WTC11 (cell line): ENCODE data around the gene SELENOF. TPM values are rescaled to one million over a fixed set of nuclear protein-coding genes. Genes with fewer than 3 reads are reported as not detected.
A peak's percentile ranks its signal among the peaks of the same experiment; 100 is the strongest.

Experiments used
- ATAC-seq: fragments of 200-7000 bp; cut with Tn5 transposase; 2 replicates; pipeline ENCODE4 v1.10.0; 2021; ENCODE audit warnings: mild to moderate bottlenecking, moderate library complexity
- CTCF ChIA-PET: fragments of 300-600 bp; sonication (Branson Sonifier 250); formaldehyde crosslinking; loops from one replicate; lab custom pipeline; 2021; ENCODE audit warnings: antibody characterized with exemption; lab: Charles Lee
- POLR2A ChIA-PET: fragments of 350-600 bp; sonication (Branson Sonifier 250); formaldehyde crosslinking; loops from one replicate; lab custom pipeline; 2021; ENCODE audit warnings: antibody characterized with exemption; lab: Charles Lee
- DNase-seq: peaks from one replicate; pipeline ENCODE4 v3.0.0; 2021; ENCODE audit warnings: low spot score
- H3K27ac Mint-ChIP-seq: 2 replicates; pipeline ENCODE4 v1.8.0; 2021; ENCODE audit warnings: mixed read lengths
- H3K27me3 Mint-ChIP-seq: 2 replicates; pipeline ENCODE4 v1.8.0; 2021; ENCODE audit warnings: low read depth, mild to moderate bottlenecking, moderate library complexity, mixed read lengths
- H3K36me3 Mint-ChIP-seq: 2 replicates; pipeline ENCODE4 v1.8.0; 2021; ENCODE audit warnings: mixed read lengths
- H3K4me1 Mint-ChIP-seq: 2 replicates; pipeline ENCODE4 v1.8.0; 2022; ENCODE audit warnings: mixed read lengths
- H3K4me3 Mint-ChIP-seq: 2 replicates; pipeline ENCODE4 v1.8.0; 2021; ENCODE audit warnings: mild to moderate bottlenecking, moderate library complexity, mixed read lengths
- H3K9me3 Mint-ChIP-seq: 2 replicates; pipeline ENCODE4 v1.8.0; 2021; ENCODE audit warnings: mixed read lengths
- AFF4 ChIP-seq: sonication (generic); formaldehyde crosslinking; IDR thresholded peaks from 2 replicates; pipeline ENCODE4 v1.8.1; 2023; ENCODE audit warnings: mild to moderate bottlenecking, missing genetic modification reagents, borderline replicate concordance
- AR ChIP-seq: fragments of 250-450 bp; sonication (Bioruptor Pico); IDR thresholded peaks from 2 replicates; pipeline ENCODE4 v1.9.0; 2021; ENCODE audit warnings: mild to moderate bottlenecking
- CBFB ChIP-seq: sonication (generic); formaldehyde crosslinking; IDR thresholded peaks from 2 replicates; pipeline ENCODE4 v1.8.1; 2022; ENCODE audit warnings: mild to moderate bottlenecking, low read depth, missing genetic modification reagents
- E2F4 ChIP-seq: sonication (generic); formaldehyde crosslinking; IDR thresholded peaks from 2 replicates; pipeline ENCODE4 v1.8.1; 2022; ENCODE audit warnings: low read depth, mild to moderate bottlenecking, moderate library complexity, missing genetic modification reagents, borderline replicate concordance
- FOXJ3 ChIP-seq: sonication (generic); formaldehyde crosslinking; IDR thresholded peaks from 2 replicates; pipeline ENCODE4 v1.9.0; 2021; ENCODE audit warnings: missing genetic modification reagents, mild to moderate bottlenecking, borderline replicate concordance
- FOXK1 ChIP-seq: sonication (generic); formaldehyde crosslinking; IDR thresholded peaks from 2 replicates; pipeline ENCODE4 v1.8.0; 2022; ENCODE audit warnings: mild to moderate bottlenecking, moderate library complexity, missing genetic modification reagents
- FOXP1 ChIP-seq: sonication (generic); formaldehyde crosslinking; IDR thresholded peaks from 2 replicates; pipeline ENCODE4 v1.8.0; 2022; ENCODE audit warnings: missing genetic modification reagents, mild to moderate bottlenecking, moderate library complexity, borderline replicate concordance
- GABPB1 ChIP-seq: sonication (generic); formaldehyde crosslinking; IDR thresholded peaks from 2 replicates; pipeline ENCODE4 v1.8.1; 2023; ENCODE audit warnings: mild to moderate bottlenecking, missing genetic modification reagents
- KAT7 ChIP-seq: sonication (generic); formaldehyde crosslinking; IDR thresholded peaks from 2 replicates; pipeline ENCODE4 v1.8.1; 2023; ENCODE audit warnings: missing genetic modification reagents, mild to moderate bottlenecking, borderline replicate concordance
- MXD4 ChIP-seq: fragments of 250-450 bp; sonication (Bioruptor Pico); IDR thresholded peaks from 2 replicates; pipeline ENCODE4 v1.8.0; 2021; ENCODE audit warnings: mild to moderate bottlenecking, moderate library complexity, borderline replicate concordance
- NR1H2 ChIP-seq: sonication (generic); formaldehyde crosslinking; IDR thresholded peaks from 2 replicates; pipeline ENCODE4 v1.9.0; 2021; ENCODE audit warnings: mild to moderate bottlenecking, moderate library complexity, missing genetic modification reagents
- PRRX2 ChIP-seq: fragments of 250-450 bp; sonication (Bioruptor Pico); IDR thresholded peaks from 2 replicates; pipeline ENCODE4 v1.8.0; 2021; ENCODE audit warnings: mild to moderate bottlenecking
- SMAD3 ChIP-seq: sonication (generic); formaldehyde crosslinking; IDR thresholded peaks from 2 replicates; pipeline ENCODE4 v1.8.0; 2022; ENCODE audit warnings: missing genetic modification reagents, mild to moderate bottlenecking, borderline replicate concordance
- TEAD4 ChIP-seq: sonication (generic); formaldehyde crosslinking; IDR thresholded peaks from 2 replicates; pipeline ENCODE4 v1.8.0; 2022; ENCODE audit warnings: mild to moderate bottlenecking, missing genetic modification reagents
- ZBTB21 ChIP-seq: sonication (generic); formaldehyde crosslinking; IDR thresholded peaks from 2 replicates; pipeline ENCODE4 v1.8.1; 2023; ENCODE audit warnings: mild to moderate bottlenecking, missing genetic modification reagents, borderline replicate concordance
- ZNF512 ChIP-seq: sonication (generic); formaldehyde crosslinking; IDR thresholded peaks from 2 replicates; pipeline ENCODE4 v1.8.1; 2022; ENCODE audit warnings: missing genetic modification reagents, borderline replicate concordance
- total RNA-seq: library from RNA; stranded (reverse); gene quantifications from 3 replicates; pipeline ENCODE4 v1.2.3, GENCODE V29; 2021
- TF ChIP-seq, protein P1 (sequence below): sonication (generic); formaldehyde crosslinking; IDR thresholded peaks from 2 replicates; pipeline ENCODE4 v1.8.0; 2023; ENCODE audit warnings: missing genetic modification reagents
- TF ChIP-seq, protein P2 (sequence below): sonication (generic); formaldehyde crosslinking; IDR thresholded peaks from 2 replicates; pipeline ENCODE4 v1.8.0; 2022; ENCODE audit warnings: mild to moderate bottlenecking, missing genetic modification reagents
- TF ChIP-seq, protein P3 (sequence below): sonication (generic); formaldehyde crosslinking; IDR thresholded peaks from 2 replicates; pipeline ENCODE4 v1.8.1; 2023; ENCODE audit warnings: mild to moderate bottlenecking, missing genetic modification reagents, moderate library complexity

Gene SELENOF
- total RNA-seq, 1 experiment from 2014 or later: 156 TPM

- H3K36me3 Mint-ChIP-seq: peaks cover 7% of the 10 kb centered on the region
- peak; percentile 48 for TF ChIP-seq GABPB1 (CRISPR knock-in tag)
- TF ChIP-seq E2F4 (CRISPR knock-in tag): no peak
- POLR2A ChIA-PET: no interaction called here
- no peak overlapping the region for H3K4me3 Mint-ChIP-seq
- no peak for DNase-seq
- H3K4me1 Mint-ChIP-seq: peaks cover 17% of the 10 kb centered on the region
- H3K27ac Mint-ChIP-seq: peak overlapping the region; percentile 72
- peak; percentile 65 for ATAC-seq
- H3K9me3 Mint-ChIP-seq: peaks cover 6% of the 10 kb centered on the region; the same call in 1 of the 2 replicates
- CTCF ChIA-PET: interaction anchor here (0.5 to 1.5 kb wide), 3 partner anchors 9 to 120 kb away, joined by 3 to 5 read pairs (median 5); partner anchors contain the start of gene SH3GLB1
- no peaks in the 10 kb centered on the region for H3K27me3 Mint-ChIP-seq
Observed at GRCh38 chr1:86823821-86824500, 90.0 kb downstream of the SELENOF start.

- ATAC-seq (no peak), DNase-seq (no peak)
- CTCF ChIA-PET: interaction anchor here (0.5 to 1.5 kb wide), 3 partner anchors 10 to 119 kb away, joined by 3 to 5 read pairs (median 5); partner anchors contain the start of gene SH3GLB1
- POLR2A ChIA-PET: no interaction called here
- H3K27me3 Mint-ChIP-seq: no peaks in the 10 kb centered on the region
- H3K4me1 Mint-ChIP-seq: peaks cover 17% of the 10 kb centered on the region
- TF ChIP-seq, protein P1, sequence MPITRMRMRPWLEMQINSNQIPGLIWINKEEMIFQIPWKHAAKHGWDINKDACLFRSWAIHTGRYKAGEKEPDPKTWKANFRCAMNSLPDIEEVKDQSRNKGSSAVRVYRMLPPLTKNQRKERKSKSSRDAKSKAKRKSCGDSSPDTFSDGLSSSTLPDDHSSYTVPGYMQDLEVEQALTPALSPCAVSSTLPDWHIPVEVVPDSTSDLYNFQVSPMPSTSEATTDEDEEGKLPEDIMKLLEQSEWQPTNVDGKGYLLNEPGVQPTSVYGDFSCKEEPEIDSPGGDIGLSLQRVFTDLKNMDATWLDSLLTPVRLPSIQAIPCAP (CRISPR knock-in tag): no peak
- TF ChIP-seq MXD4 (CRISPR knock-in tag) (no peak), AFF4 (CRISPR knock-in tag) (no peak), KAT7 (CRISPR knock-in tag) (no peak), ZBTB21 (CRISPR knock-in tag) (no peak), TEAD4 (no peak), SMAD3 (CRISPR knock-in tag) (no peak), PRRX2 (CRISPR knock-in tag) (no peak), FOXP1 (no peak), AR (CRISPR knock-in tag) (no peak), NR1H2 (CRISPR knock-in tag) (no peak), ZNF512 (CRISPR knock-in tag) (no peak), FOXK1 (CRISPR knock-in tag) (no peak), CBFB (CRISPR knock-in tag) (no peak), FOXJ3 (CRISPR knock-in tag) (no peak)
- TF ChIP-seq, protein P2, sequence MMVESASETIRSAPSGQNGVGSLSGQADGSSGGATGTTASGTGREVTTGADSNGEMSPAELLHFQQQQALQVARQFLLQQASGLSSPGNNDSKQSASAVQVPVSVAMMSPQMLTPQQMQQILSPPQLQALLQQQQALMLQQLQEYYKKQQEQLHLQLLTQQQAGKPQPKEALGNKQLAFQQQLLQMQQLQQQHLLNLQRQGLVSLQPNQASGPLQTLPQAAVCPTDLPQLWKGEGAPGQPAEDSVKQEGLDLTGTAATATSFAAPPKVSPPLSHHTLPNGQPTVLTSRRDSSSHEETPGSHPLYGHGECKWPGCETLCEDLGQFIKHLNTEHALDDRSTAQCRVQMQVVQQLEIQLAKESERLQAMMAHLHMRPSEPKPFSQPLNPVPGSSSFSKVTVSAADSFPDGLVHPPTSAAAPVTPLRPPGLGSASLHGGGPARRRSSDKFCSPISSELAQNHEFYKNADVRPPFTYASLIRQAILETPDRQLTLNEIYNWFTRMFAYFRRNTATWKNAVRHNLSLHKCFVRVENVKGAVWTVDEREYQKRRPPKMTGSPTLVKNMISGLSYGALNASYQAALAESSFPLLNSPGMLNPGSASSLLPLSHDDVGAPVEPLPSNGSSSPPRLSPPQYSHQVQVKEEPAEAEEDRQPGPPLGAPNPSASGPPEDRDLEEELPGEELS: no peak
- TF ChIP-seq, protein P3, sequence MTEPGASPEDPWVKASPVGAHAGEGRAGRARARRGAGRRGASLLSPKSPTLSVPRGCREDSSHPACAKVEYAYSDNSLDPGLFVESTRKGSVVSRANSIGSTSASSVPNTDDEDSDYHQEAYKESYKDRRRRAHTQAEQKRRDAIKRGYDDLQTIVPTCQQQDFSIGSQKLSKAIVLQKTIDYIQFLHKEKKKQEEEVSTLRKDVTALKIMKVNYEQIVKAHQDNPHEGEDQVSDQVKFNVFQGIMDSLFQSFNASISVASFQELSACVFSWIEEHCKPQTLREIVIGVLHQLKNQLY: no peak
- H3K4me3 Mint-ChIP-seq: no peak overlapping the region
- peaks cover 6% of the 10 kb centered on the region; the same call in 1 of the 2 replicates for H3K9me3 Mint-ChIP-seq
- H3K36me3 Mint-ChIP-seq: peaks cover 7% of the 10 kb centered on the region
- H3K27ac Mint-ChIP-seq: no peak overlapping the region
Observed at GRCh38 chr1:86823386-86823785, 90.5 kb downstream of the SELENOF start.
